Keratinocyte (primary cell): ENCODE results near the gene MTX2.

Experiments
- EZH2 ChIP-seq: IDR thresholded peaks from one replicate; pipeline ENCODE4 v1.6.1; 2012; ENCODE audit warnings: inconsistent platforms, mild to moderate bottlenecking, low read length, moderate library complexity
- TF ChIP-seq, protein P1 (sequence below), 3 experiments: IDR thresholded peaks in 1 of 3; conservative IDR thresholded peaks in 1 of 3; optimal IDR thresholded peaks in 1 of 3; 2 replicates in 2 of 3; 3 replicates in 1 of 3; pipeline versions ENCODE3 to v1.5.1; 2011; ENCODE audit warnings: low read length in 3 of 3, mild to moderate bottlenecking in 3 of 3, moderate library complexity in 2 of 3, control low read depth in 1 of 3, inconsistent platforms in 1 of 3; ENCODE audit not compliant: insufficient read depth in 2 of 3; ENCODE audit errors: extremely low read depth in 1 of 3

DNA sequence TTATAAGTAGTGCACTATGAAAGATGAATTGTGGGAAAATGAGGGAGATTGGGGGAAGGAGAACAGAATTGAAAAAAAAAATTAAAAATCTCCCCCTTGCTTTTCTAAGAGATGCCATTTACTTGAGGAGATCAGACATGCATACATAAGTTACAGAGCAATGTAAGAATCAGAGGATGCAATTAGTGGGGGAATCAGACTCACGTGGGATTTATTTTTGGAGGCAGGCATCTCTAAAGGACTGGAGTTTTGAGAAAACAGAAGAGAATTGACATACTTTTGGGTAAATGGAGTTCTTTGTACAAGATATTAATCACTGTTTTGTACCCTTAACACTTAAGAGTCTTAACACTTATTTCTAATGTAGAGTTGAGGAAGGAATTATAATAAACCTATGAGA, 52.7 kb downstream of the MTX2 start:
- TF ChIP-seq, protein P1, sequence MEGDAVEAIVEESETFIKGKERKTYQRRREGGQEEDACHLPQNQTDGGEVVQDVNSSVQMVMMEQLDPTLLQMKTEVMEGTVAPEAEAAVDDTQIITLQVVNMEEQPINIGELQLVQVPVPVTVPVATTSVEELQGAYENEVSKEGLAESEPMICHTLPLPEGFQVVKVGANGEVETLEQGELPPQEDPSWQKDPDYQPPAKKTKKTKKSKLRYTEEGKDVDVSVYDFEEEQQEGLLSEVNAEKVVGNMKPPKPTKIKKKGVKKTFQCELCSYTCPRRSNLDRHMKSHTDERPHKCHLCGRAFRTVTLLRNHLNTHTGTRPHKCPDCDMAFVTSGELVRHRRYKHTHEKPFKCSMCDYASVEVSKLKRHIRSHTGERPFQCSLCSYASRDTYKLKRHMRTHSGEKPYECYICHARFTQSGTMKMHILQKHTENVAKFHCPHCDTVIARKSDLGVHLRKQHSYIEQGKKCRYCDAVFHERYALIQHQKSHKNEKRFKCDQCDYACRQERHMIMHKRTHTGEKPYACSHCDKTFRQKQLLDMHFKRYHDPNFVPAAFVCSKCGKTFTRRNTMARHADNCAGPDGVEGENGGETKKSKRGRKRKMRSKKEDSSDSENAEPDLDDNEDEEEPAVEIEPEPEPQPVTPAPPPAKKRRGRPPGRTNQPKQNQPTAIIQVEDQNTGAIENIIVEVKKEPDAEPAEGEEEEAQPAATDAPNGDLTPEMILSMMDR (optimal IDR thresholded peaks at IDR 0.05 in 1 of 3, IDR thresholded peaks at IDR 0.05 in 1 of 3, conservative IDR thresholded peaks at IDR 0.05 in 1 of 3; ENCODE audit: extremely low read depth in 1 of 3, insufficient read depth in 2 of 3, low read length in 3 of 3): no peak
- no peak for TF ChIP-seq EZH2
